Measurements from ENCODE around the gene PPFIBP1. TPM values are rescaled to one million over a fixed set of nuclear protein-coding genes. Genes with fewer than 3 reads are reported as not detected.

PPFIBP1 gene
- total RNA-seq, 4 donors from 2014 or later: 15.3 to 52.9 (median 39.8) TPM

GRCh38 chr12:27499377-27499776 lies 24.6 kb upstream of the PPFIBP1 start:
- H3K9me3 ChIP-seq: no peaks in the 10 kb centered on the region
- no peaks in the 10 kb centered on the region for H3K36me3 ChIP-seq
- no peaks in the 10 kb centered on the region for H3K4me1 ChIP-seq
- H3K4me3 ChIP-seq: no peak overlapping the region
- in situ Hi-C loops (cut with MboI; ENCODE audit: low pct_ligation_motif_present in 1 of 4, low pct_unique_long_range_greater_than_20kb in 1 of 4, low sequenced_read_pairs in 3 of 4): no loop called here
- TF ChIP-seq EP300 (IDR thresholded peaks at IDR 0.05; ENCODE audit: low read depth): no peak
- no peak for TF ChIP-seq POLR2AphosphoS5 (IDR thresholded peaks at IDR 0.05)
- no peak for TF ChIP-seq CTCF (IDR thresholded peaks at IDR 0.05)
- no peak for TF ChIP-seq POLR2A (IDR thresholded peaks at IDR 0.05)
- no peak overlapping the region for H3K27ac ChIP-seq
- H3K27me3 ChIP-seq: no peaks in the 10 kb centered on the region
- DNase-seq: no peak
- intact Hi-C loops (cut with DNase I; ENCODE audit: low total_unique reads): no loop called here
- 85 to 97% methylated on average over 3 of the region's 3 CpGs for WGBS, 2 donors (ENCODE audit: low coverage in 1 of 2)

GRCh38 chr12:27500546-27500945 lies 23.5 kb upstream of the PPFIBP1 start:
- H3K4me1 ChIP-seq: no peaks in the 10 kb centered on the region
- H3K36me3 ChIP-seq: no peaks in the 10 kb centered on the region
- in situ Hi-C loops (cut with MboI; ENCODE audit: low pct_ligation_motif_present in 1 of 4, low pct_unique_long_range_greater_than_20kb in 1 of 4, low sequenced_read_pairs in 3 of 4) (no loop called here), intact Hi-C loops (cut with DNase I; ENCODE audit: low total_unique reads) (no loop called here)
- 66 to 77% methylated on average over 3 of the region's 3 CpGs for WGBS, 2 donors (ENCODE audit: low coverage in 1 of 2)
- H3K27me3 ChIP-seq: no peaks in the 10 kb centered on the region
- no peak for TF ChIP-seq POLR2AphosphoS5 (IDR thresholded peaks at IDR 0.05)
- no peak for TF ChIP-seq CTCF (IDR thresholded peaks at IDR 0.05)
- no peak for TF ChIP-seq POLR2A (IDR thresholded peaks at IDR 0.05)
- no peak for TF ChIP-seq EP300 (IDR thresholded peaks at IDR 0.05; ENCODE audit: low read depth)
- no peaks in the 10 kb centered on the region for H3K9me3 ChIP-seq
- no peak overlapping the region for H3K4me3 ChIP-seq
- no peak overlapping the region for H3K27ac ChIP-seq
- DNase-seq: no peak

- no peaks in the 10 kb centered on the region for H3K36me3 ChIP-seq
- in situ Hi-C loops (cut with MboI; ENCODE audit: low pct_ligation_motif_present in 1 of 4, low pct_unique_long_range_greater_than_20kb in 1 of 4, low sequenced_read_pairs in 3 of 4): no loop called here
Measured at GRCh38 chr12:27502021-27502435, 22.0 kb upstream of the PPFIBP1 start.

GRCh38 chr12:27504507-27504906 lies 19.5 kb upstream of the PPFIBP1 start:
- Histone ChIP-seq H3K27me3 (no peaks in the 10 kb centered on the region), H3K4me3 (no peak overlapping the region), H3K36me3 (no peaks in the 10 kb centered on the region), H3K9me3 (no peaks in the 10 kb centered on the region), H3K27ac (no peak overlapping the region), H3K4me1 (no peaks in the 10 kb centered on the region)
- DNase-seq: no peak
- intact Hi-C loops (cut with DNase I; ENCODE audit: low total_unique reads) (no loop called here), in situ Hi-C loops (cut with MboI; ENCODE audit: low pct_ligation_motif_present in 1 of 4, low pct_unique_long_range_greater_than_20kb in 1 of 4, low sequenced_read_pairs in 3 of 4) (no loop called here)
- no peak for TF ChIP-seq EP300 (IDR thresholded peaks at IDR 0.05; ENCODE audit: low read depth)
- TF ChIP-seq POLR2A (IDR thresholded peaks at IDR 0.05): no peak
- TF ChIP-seq POLR2AphosphoS5 (IDR thresholded peaks at IDR 0.05): no peak
- TF ChIP-seq CTCF (IDR thresholded peaks at IDR 0.05): no peak
- 93 to 100% methylated on average over 2 of the region's 2 CpGs for WGBS, 2 donors (ENCODE audit: low coverage in 1 of 2)

More at GRCh38 chr12:27502021-27502435, 22.0 kb upstream of the PPFIBP1 start:
- DNase-seq: no peak
- 76 to 89% methylated on average over 6 of the region's 6 CpGs for WGBS, 2 donors (ENCODE audit: low coverage in 1 of 2)
- H3K27ac ChIP-seq: no peak overlapping the region
- intact Hi-C loops (cut with DNase I; ENCODE audit: low total_unique reads): loop anchor here (1.0 kb wide), 1 partner anchor 8 kb away; no protein-coding TSS in a partner anchor
- TF ChIP-seq EP300 (IDR thresholded peaks at IDR 0.05; ENCODE audit: low read depth): no peak
- no peak for TF ChIP-seq POLR2AphosphoS5 (IDR thresholded peaks at IDR 0.05)
- TF ChIP-seq POLR2A (IDR thresholded peaks at IDR 0.05): no peak
- TF ChIP-seq CTCF (IDR thresholded peaks at IDR 0.05): no peak
- H3K27me3 ChIP-seq: no peaks in the 10 kb centered on the region
- H3K9me3 ChIP-seq: no peaks in the 10 kb centered on the region
- H3K4me1 ChIP-seq: no peaks in the 10 kb centered on the region
- H3K4me3 ChIP-seq: no peak overlapping the region
